ENCODE measurements around the gene SULF2.

GRCh38 chr20:47668313-47669151, 116.7 kb downstream of the SULF2 start:
- TF ChIP-seq, protein P1, sequence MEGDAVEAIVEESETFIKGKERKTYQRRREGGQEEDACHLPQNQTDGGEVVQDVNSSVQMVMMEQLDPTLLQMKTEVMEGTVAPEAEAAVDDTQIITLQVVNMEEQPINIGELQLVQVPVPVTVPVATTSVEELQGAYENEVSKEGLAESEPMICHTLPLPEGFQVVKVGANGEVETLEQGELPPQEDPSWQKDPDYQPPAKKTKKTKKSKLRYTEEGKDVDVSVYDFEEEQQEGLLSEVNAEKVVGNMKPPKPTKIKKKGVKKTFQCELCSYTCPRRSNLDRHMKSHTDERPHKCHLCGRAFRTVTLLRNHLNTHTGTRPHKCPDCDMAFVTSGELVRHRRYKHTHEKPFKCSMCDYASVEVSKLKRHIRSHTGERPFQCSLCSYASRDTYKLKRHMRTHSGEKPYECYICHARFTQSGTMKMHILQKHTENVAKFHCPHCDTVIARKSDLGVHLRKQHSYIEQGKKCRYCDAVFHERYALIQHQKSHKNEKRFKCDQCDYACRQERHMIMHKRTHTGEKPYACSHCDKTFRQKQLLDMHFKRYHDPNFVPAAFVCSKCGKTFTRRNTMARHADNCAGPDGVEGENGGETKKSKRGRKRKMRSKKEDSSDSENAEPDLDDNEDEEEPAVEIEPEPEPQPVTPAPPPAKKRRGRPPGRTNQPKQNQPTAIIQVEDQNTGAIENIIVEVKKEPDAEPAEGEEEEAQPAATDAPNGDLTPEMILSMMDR (conservative IDR thresholded peaks at IDR 0.05): no peak
- TF ChIP-seq ZFX (IDR thresholded peaks at IDR 0.05): no peak
